GM19035 (cell line): Measurements from ENCODE around the gene CTNNA2.

Experiments used
- ATAC-seq: cut with Tn5 transposase; IDR thresholded peaks from one replicate; pipeline ENCODE4 v1.9.1; 2021; ENCODE audit not compliant: unreplicated experiment

The CTNNA2 gene

GRCh38 chr2:79702905-79703304 is 190.1 kb downstream of the CTNNA2 start:
- ATAC-seq, result no peak

GRCh38 chr2:79711098-79711497 is 198.2 kb downstream of the CTNNA2 start:
- ATAC-seq, result no peak

GRCh38 chr2:79713131-79713785 is 200.4 kb downstream of the CTNNA2 start:
- ATAC-seq, result no peak

DNA sequence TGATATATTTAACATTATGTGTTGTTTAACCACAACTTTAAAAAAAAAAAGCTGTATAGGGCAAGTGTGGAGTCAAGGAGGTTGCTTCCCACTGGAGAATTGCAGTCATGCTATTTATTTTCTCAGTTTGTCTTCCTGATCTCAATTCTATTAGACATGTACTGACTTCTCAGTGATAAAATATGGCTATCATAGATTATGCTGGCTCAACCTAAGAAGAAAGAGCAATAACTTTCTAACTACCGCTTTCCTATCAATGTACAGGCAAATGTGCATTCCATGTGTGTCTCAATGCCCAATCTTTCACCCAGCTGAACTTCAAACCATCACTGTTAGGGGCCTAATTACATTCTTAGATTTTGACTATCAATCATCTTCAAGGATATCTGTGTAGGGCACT is 201.4 kb downstream of the CTNNA2 start:
- ATAC-seq, result no peak

- no peak for ATAC-seq
These were observed 202.5 kb downstream of the CTNNA2 start for GRCh38 chr2:79715338-79715737.

- ATAC-seq, result no peak
These were observed 203.4 kb downstream of the CTNNA2 start for GRCh38 chr2:79716266-79716665.

DNA sequence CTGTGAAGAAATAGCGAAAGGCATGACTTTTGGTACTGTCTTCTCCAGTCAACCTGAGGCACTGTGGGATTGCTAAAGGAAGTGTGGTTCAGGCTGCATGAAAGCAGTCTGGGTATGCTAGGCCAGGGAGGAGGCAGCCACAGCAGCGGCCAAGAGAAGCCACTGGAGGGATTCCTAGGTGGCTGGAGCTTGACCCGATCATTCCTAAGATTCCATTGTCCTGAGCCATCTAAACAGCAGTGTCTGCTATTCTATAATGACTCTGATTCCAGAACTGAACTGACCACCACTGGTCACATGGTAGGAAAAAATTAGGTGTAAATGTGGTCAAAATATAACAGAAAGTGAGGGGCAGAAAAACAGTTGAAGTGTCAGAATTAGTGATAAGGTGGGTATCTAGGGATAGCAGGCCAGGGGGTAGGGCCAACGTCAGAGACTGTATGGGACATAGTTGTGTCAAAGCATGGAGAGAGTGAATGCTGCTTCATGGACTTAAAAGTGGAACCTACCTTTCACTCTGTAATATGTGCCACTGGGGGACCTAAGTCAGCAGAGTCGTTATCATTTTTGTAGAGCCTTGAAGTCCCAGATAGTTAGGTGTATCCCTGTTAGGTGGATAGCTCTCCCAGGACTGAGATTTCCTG is 204.6 kb downstream of the CTNNA2 start:
- ATAC-seq, result no peak

GRCh38 chr2:79721061-79721460 is 208.2 kb downstream of the CTNNA2 start:
- ATAC-seq, result no peak

DNA sequence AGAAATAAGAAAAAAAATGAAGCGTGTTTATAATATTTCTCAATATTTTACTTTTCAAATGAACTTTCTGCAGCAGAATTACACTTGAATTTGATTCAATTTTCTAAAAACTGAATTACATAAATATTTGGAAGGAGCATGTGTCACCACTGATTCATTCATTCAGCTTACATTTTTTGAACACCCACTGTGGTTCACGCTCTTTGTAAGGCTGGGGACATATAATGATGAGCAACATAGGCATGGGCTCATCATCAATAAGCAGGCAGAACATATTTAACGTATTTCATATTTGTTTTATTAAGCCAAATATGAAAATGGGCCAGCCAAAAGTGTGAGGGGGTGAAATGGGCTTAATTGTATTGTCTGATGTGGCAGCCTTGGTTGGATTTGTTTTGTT is 209.1 kb downstream of the CTNNA2 start:
- no peak for ATAC-seq

GRCh38 chr2:79723830-79724229 is 211.0 kb downstream of the CTNNA2 start:
- ATAC-seq, result no peak

GRCh38 chr2:79729532-79729931 is 216.7 kb downstream of the CTNNA2 start:
- ATAC-seq, result no peak

- ATAC-seq, result no peak
These were observed 221.7 kb downstream of the CTNNA2 start for GRCh38 chr2:79734518-79734917.

DNA sequence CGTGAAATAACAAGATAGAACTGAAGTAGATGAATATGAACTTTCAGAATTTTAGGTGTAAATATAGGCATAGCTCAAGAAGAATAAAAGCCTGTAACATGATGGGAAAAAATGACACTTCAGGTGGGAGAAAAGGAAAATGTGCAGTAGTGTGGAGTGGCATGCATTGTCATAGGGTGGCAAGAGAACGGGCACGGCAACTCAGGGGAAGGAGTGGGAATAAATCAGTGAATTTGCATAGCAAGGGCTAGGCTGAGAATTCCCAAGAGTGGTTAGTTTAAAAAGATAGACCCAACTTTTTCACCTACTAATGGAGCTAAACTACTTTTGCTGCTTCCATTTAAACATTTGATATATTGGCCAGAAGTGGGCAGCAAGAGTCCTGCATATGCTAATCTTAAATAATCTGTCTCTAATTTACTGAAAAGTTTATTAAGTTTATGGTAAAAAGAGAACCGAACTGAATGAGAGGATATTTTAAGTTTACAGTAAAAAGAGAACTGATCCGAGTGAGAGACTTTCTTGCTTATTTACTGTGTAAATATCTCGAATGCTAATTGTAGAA is 228.1 kb downstream of the CTNNA2 start:
- no peak for ATAC-seq

DNA sequence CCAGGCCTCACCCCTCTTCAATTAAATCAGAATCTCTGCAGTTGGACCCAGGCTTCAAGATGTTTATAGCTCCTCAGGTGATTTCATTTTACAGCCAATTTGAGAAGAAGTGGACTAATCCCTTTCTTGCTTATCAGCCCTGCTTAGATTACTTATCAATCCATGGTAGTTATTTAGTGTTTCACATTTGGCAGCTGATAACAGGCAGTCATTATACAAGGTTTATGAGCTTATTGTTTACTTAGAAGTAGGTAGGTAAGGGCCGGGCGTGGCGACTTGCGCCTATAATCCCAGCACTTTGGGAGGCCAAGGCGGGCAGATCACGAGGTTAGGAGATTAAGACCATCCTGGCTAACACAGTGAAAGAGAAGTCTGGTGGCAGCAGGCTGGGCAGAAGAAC is 237.5 kb downstream of the CTNNA2 start:
- no peak for ATAC-seq

DNA sequence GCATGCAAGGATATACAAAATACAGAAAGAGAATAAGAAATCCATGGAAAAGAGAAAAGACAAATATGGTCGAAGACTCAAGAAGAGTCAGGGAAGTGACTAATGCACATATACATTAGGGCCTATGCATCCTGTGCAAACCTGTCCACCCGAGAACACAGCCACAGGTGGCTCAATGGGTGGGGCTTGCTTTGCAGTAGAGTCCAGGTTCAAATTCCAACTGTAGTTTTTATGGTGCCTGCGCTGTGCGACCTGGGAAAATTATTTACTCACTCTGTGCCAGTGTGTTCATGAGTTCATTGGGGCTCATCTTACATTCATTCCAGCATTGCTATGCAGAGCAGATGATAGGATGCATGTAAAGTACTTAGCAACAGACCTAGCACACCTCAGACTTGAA is 244.7 kb downstream of the CTNNA2 start:
- ATAC-seq, result no peak

DNA sequence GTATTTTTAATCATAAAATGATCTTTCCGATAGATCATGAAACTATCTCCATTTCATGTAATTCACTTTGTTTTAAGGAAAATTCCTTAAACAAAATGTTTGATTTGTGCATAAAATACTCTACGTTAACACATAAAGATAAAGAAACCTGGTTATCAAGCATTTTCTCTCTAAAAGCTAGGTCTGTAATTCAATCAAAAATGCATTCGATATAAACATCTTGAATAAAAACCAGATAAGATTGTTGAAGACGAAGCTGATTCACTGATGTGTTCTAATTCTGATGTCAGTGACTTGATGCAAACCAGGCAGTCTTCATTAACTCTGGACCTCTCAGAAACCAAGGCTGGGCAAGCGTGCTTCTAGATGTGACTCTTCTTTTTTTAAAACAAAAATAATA is 245.2 kb downstream of the CTNNA2 start:
- ATAC-seq, result no peak

- ATAC-seq, result no peak
These were observed 246.0 kb downstream of the CTNNA2 start for GRCh38 chr2:79758749-79759282.

DNA sequence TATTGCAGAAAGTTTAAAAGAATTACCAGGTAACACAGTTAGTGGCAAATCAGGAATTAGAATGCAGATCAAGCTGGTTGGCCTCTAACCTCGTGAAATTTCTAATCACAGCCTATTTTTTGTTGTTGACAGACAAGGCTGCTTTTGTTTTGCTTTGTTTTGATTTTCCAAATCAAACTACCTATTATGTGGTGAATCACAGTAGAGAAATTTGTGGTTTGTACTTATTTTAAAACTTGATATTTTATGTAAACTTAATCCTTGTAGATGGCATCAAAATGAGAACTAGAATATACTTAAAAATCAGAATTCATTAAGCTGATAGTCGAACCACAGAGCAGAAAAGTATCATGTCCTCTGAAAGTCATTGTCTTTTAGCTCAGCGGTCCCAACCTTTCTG is 258.1 kb downstream of the CTNNA2 start:
- no peak for ATAC-seq

GRCh38 chr2:79771493-79771892 is 258.6 kb downstream of the CTNNA2 start:
- no peak for ATAC-seq

DNA sequence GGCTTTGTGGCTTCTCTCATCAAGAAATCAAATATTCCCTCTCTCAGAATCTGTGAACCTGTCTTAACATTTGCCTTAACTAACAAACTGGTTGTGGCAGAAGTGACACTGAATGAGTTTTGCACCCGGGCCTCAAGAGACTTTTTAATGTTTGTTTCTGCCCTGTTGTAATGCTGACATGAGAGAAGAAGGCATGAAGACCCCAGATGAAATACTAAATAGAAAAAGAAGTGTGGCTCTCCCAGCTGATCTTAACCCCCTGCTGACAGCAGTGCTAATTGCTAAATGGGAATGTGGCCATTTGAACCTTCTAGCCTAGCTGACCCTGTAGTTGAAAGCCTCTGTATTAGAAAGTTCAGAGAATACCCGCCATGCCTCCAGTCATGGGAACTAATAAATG is 261.2 kb downstream of the CTNNA2 start:
- no peak for ATAC-seq

DNA sequence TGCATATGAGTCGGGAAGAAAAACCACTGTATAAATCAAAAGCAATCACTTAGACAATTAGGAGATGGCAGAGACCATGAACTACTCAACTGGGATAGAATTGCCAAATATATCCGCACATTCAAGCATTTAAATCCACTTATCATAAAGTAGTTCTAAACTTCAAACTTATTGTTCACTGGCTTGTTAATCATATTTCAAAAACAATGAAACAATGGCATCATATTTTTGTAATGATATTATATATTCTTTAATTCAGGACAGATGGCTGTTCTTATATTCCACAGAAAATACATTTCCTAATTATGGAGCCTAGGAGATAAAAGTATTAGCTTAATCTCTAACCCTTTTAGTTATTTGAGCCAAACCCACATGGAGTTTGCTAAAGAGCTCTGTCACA is 263.6 kb downstream of the CTNNA2 start:
- no peak for ATAC-seq

- ATAC-seq, result no peak
These were observed 267.9 kb downstream of the CTNNA2 start for GRCh38 chr2:79780781-79781180.
